GM19023 (cell line): ENCODE results near the gene MIP.
"Not testable (repeated sequence)": the region's sequence is repeated elsewhere in the genome, so short reads cannot be mapped to it uniquely, and the experiment has no call there.

ENCODE experiments used
- ATAC-seq: cut with Tn5 transposase; IDR thresholded peaks from one replicate; pipeline ENCODE4 v1.9.1; 2021; ENCODE audit warnings: mild to moderate bottlenecking, moderate library complexity; ENCODE audit not compliant: unreplicated experiment

Gene MIP

DNA sequence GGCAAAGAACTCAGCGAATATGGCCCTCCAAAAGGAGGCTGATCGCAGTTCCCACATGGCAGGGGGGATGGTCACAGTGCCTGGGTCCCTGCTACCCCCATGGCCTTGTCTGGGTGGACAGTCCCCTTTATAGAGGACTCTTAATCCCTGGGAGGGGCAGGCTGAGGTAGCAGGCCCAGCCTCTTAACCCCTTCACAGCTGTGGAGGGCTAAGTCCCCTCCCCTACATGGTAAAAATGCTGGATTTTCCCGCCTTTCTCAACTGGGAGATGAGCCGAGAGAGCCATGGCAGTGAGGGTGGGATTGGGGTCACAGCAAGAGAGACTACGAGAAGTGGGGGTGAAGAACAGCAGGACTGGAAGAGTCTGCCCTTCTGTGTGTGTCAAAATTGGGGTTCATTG is at the start of gene MIP:
Gene MIP (minus strand): TSS at position 101 of the 400 bp plus-strand sequence. CDS start 44 bp downstream, at position 57.
- ATAC-seq: no peak

- not testable (repeated sequence) for ATAC-seq
These were observed 45.4 kb upstream of the MIP start for GRCh38 chr12:56499879-56500278.

GRCh38 chr12:56499452-56499851 is 45.0 kb upstream of the MIP start:
- ATAC-seq: not testable (repeated sequence)

- ATAC-seq: not testable (repeated sequence)
These were observed 43.9 kb upstream of the MIP start for GRCh38 chr12:56498126-56498902.

DNA sequence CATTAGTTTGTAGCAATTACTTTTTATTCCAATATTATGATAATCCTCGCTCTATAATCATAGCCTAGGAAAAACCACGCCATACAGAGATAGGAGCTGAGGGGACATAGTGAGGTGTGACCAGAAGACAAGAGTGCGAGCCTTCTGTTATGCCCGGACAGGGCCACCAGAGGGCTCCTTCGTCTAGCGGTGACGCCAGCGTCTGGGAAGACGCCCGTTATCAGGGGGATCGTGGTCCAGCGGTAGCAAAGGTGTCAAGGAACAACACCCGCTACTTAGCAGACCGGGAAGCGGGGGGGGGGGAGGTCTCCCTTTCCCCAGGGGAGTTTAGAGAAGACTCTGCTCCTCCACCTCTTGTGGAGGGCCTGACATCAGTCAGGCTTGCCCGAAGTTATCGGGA is 42.2 kb upstream of the MIP start:
- not testable (repeated sequence) for ATAC-seq

- ATAC-seq: not testable (repeated sequence)
These were observed 40.0 kb upstream of the MIP start for GRCh38 chr12:56494481-56494880.

GRCh38 chr12:56494106-56494415 is 39.6 kb upstream of the MIP start:
- not testable (repeated sequence) for ATAC-seq

- ATAC-seq: not testable (repeated sequence)
These were observed 39.1 kb upstream of the MIP start for GRCh38 chr12:56493409-56494105.

- no peak for ATAC-seq
These were observed 35.9 kb upstream of the MIP start for GRCh38 chr12:56490360-56490759.

DNA sequence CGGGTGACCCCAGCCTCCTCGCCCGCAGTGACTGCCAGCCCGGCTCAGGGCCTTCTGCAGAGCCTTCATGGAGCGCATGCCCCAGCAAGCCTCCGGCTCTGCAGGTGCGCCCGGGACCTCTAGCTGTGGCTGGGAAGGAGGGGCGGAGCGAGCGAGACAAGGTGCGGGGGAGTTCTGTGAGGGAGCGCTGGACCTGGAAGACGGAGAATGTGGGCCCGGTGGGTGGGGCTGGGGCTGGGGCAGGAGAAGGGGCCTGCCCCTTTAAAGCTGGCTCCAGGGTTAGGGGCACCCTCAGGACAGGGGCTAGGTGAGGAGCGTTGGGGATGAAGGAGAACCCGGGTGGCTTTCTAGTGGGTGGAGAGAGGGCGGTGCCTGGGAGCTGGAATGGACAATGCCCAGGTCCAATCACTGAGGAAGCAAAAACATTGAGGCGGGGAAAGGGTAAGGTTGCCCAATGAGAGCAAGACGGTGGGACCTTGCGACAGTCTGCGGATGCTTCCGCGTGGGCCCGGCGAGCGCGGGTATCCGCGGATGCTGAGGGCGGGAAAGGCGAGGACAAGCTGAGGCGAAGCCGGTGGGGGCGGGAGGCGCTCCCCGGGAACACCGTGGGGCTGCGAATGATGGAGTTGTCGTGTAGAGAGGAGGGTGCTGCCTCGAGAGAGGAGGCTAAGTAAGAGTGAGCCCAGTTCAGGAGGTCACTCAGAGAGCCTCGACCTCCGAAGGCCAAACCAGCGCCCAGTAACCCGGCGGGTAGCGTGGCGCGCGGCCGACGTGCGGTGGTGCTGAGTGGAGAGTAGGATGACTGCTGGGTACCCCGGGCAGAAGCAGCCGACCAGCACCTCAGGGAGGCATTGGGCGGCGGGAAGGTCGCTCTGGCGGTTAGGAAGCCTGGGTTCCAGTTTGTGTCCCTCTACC is 33.8 kb upstream of the MIP start, which contains the start of gene GLS2:
Gene GLS2 (minus strand): TSS at position 121 of the 915 bp plus-strand sequence. CDS start 43 bp downstream, at position 78.
- peak; percentile 95 for ATAC-seq

DNA sequence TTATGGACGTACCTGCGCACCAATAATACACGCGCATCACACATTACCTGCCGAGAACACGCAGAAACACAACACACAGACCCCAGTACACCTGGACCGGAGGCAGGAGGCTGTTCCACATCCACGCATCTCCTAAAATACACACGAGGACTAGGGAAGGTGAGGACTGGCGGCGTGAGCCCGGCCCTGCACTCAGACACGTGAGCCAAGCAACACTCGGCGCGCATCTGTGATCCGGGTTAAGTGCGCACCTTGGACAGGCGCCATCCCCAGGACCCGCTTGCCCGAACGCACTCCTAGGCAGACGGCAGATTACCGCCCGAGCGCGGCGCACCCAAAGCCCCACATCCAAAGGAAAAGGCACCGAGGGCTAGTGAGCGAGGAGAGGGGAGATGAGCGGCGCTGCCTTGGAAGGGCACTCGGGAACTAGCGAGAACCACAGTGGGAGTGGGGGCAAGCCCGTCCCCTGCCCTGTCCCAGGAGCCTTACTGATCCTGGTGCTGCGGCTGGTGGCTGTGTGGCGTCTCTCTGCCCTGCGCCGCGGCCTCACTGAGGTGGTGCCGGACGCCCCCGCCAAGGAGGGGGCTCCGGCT is 33.1 kb upstream of the MIP start:
- peak; percentile 24 for ATAC-seq

DNA sequence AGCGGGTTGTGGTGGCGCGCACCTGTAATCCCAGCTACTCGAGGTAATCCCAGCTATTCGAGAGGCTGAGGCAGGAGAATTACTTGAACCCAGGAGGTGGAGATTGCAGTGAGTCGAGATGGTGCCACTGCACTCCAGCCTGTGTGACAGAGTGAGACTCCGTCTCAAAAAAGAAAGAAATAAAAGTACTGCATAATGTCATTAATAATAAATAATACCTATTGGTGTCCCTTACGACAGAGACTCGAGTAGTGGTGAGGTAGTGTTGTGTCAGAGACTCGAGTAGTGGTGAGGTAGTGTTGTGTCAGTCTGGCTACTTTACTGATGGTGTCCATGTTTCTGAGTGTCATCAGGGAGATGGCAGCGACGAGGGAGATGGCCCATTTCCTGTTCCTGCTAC is 32.2 kb upstream of the MIP start:
- no peak for ATAC-seq

- ATAC-seq: no peak
These were observed 30.1 kb upstream of the MIP start for GRCh38 chr12:56484566-56484965.

DNA sequence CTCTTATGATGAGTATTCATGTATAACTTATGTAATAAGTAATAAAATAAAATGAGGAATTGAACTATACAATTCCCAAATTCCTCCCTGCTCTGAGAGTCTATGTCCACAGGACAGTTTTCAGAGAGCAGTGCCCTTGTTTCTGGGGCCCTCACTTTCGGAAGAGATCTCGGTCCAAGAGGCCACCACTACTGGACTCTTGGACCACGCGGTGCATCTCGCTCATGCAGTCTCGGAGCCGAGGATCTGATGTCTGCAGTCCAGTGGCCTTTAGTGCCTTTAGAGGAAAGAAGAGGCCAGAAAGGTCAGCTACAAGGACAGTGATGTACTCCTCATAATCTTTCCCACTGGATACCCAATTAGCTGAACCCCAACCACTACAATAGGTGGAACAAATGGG is 25.2 kb upstream of the MIP start:
- no peak for ATAC-seq

- ATAC-seq: no peak
These were observed 23.2 kb upstream of the MIP start for GRCh38 chr12:56477521-56478225.

DNA sequence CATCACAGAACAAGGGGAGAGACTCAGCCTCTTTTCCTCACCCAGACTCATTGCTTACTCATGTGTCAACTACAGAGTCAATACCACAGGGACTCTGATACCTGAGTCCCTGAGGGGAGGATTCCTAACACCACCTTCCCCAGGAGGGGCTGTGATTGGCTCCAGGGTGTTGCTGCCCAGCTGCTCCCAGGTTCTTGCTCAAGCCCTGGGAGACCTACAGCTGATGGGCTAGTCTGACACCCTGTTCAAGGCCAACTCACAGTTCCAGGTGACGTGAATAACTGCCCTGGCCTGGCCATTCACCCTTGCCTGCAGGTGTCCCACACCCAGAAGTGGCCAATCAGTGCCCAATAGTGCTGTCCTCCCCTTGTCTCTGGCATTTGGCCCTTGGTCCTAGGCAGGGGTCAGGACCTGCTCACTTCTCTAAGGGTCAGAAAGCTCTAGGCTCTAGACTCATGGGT is 22.5 kb upstream of the MIP start:
- no peak for ATAC-seq

- ATAC-seq: no peak
These were observed 21.7 kb upstream of the MIP start for GRCh38 chr12:56476143-56476542.

DNA sequence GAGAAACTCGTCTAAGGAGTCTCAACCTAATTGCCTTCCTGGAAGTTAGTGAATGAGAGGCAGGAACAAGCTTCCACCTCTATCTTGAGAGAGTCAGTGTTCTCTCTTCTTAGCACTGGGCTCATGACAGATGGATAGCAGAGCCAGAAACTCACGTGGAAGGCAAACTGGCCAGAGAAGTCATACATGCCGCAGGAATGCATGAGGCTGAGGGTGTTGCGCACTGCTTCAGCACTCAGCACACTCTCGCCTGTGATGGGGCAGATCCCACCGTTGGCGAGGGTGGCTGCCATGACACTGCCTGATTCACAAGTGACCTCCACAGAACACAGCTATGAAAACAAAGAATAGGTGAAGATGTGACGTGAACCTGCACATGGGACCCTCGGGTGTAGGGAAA is 19.9 kb upstream of the MIP start:
- ATAC-seq: no peak

GRCh38 chr12:56469007-56469930 is 14.8 kb upstream of the MIP start:
- ATAC-seq: no peak
